Gastroesophageal sphincter (tissue), 3 donors: Measurements from ENCODE around the gene COCH.

ENCODE experiments used
- EP300 ChIP-seq: sonication (generic); formaldehyde crosslinking; IDR thresholded peaks from one replicate; pipeline ENCODE4 v1.6.1; 2017; ENCODE audit warnings: antibody characterized with exemption, mild to moderate bottlenecking
- POLR2A ChIP-seq, 2 donors: fragments of 450-650 bp; IDR thresholded peaks; one replicate each; pipeline ENCODE4 v1.6.1; 2017; ENCODE audit warnings: antibody characterized with exemption in 2 of 2, mild to moderate bottlenecking in 2 of 2, moderate library complexity in 1 of 2
- TF ChIP-seq, protein P1 (sequence below), 4 experiments: fragments of 200-600 bp in 2 of 4; fragments of 450-650 bp in 2 of 4; sonication (generic) in 1 of 4; IDR thresholded peaks; one replicate each; pipeline ENCODE4 v1.5.1; 2017 to 2019; ENCODE audit warnings: antibody characterized with exemption in 4 of 4, mild to moderate bottlenecking in 2 of 4, moderate library complexity in 2 of 4

DNA sequence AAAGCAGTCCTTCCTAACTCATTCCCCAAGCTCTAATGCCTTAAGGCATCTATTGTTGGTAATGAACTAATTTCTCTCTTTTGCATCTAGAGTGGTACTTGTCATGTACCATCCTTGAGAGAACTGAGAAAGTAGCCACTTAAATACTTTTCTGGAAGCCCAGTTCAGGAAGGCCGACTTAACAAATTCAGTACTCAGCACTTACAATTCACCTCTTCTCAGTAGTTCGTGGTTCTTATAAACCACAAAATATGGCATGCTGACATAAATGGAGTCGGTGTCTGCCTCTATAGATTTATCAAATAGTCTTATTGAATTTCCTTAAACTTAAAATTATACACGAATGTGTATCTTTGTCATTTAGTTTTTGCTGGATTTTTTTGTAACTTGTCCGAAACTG lies 9.4 kb upstream of the COCH start:
- TF ChIP-seq, protein P1, sequence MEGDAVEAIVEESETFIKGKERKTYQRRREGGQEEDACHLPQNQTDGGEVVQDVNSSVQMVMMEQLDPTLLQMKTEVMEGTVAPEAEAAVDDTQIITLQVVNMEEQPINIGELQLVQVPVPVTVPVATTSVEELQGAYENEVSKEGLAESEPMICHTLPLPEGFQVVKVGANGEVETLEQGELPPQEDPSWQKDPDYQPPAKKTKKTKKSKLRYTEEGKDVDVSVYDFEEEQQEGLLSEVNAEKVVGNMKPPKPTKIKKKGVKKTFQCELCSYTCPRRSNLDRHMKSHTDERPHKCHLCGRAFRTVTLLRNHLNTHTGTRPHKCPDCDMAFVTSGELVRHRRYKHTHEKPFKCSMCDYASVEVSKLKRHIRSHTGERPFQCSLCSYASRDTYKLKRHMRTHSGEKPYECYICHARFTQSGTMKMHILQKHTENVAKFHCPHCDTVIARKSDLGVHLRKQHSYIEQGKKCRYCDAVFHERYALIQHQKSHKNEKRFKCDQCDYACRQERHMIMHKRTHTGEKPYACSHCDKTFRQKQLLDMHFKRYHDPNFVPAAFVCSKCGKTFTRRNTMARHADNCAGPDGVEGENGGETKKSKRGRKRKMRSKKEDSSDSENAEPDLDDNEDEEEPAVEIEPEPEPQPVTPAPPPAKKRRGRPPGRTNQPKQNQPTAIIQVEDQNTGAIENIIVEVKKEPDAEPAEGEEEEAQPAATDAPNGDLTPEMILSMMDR (IDR thresholded peaks at IDR 0.05), result no peak
- TF ChIP-seq POLR2A (IDR thresholded peaks at IDR 0.05) (no peak), EP300 (no peak)
